Endothelial cell of umbilical vein (primary cell): Measurements from ENCODE around the gene ARMH3. TPM values are rescaled to one million over a fixed set of nuclear protein-coding genes. Genes with fewer than 3 reads are reported as not detected.

Experiments
- BruUV-seq: library from RNA; stranded (reverse); fragments of 400-500 nt; replicated peaks from 2 replicates; lab custom pipeline; 2021; lab: Mats Ljungman, UMichigan
- CTCF ChIA-PET: fragments of 300-600, 350-600 bp; sonication (Branson Sonifier 250); formaldehyde crosslinking; loops from one replicate; lab custom pipeline; 2021; ENCODE audit warnings: antibody characterized with exemption, inconsistent platforms; lab: Charles Lee
- POLR2A ChIA-PET: fragments of 300-600, 350-600 bp; sonication (Branson Sonifier 250); formaldehyde crosslinking; loops from one replicate; lab custom pipeline; 2021; ENCODE audit warnings: antibody characterized with exemption, inconsistent platforms; lab: Charles Lee
- DNase-seq: peaks from one replicate; pipeline ENCODE4 v3.0.0-alpha.2; 2011; ENCODE audit warnings: low read depth, low spot score
- FAIRE-seq: peaks from 2 replicates; lab custom pipeline; 2011; peaks lifted over from hg19 to GRCh38; lab: Jason Lieb, UNC
- H2AFZ ChIP-seq: 2 replicates; pipeline ENCODE4 v1.6.0; 2012; ENCODE audit warnings: low read depth, low read length, control low read depth, inconsistent platforms
- H3K27ac ChIP-seq: 2 replicates; pipeline ENCODE4 v1.5.1; 2011; ENCODE audit warnings: low read depth, mild to moderate bottlenecking, control low read depth, low read length, moderate library complexity; ENCODE audit not compliant: insufficient read depth
- H3K27me3 ChIP-seq, 2 experiments: 2 replicates each; pipeline versions ENCODE4 v1.6.0 to v1.6.1; 2011; ENCODE audit warnings: low read length in 2 of 2, mixed read lengths in 1 of 2; ENCODE audit not compliant: control insufficient read depth in 2 of 2, insufficient read depth in 2 of 2
- H3K36me3 ChIP-seq, 2 experiments: 2 replicates in 1 of 2; 3 replicates in 1 of 2; pipeline ENCODE4 v1.5.1; 2011; ENCODE audit warnings: low read length in 2 of 2, mild to moderate bottlenecking in 1 of 2, moderate library complexity in 1 of 2; ENCODE audit not compliant: control insufficient read depth in 2 of 2, insufficient read depth in 2 of 2; ENCODE audit errors: extremely low read depth in 1 of 2
- H3K4me1 ChIP-seq: 3 replicates; pipeline ENCODE4 v1.5.1; 2011; ENCODE audit warnings: mild to moderate bottlenecking, low read length; ENCODE audit not compliant: control insufficient read depth, insufficient read depth; ENCODE audit errors: extremely low read depth
- H3K4me2 ChIP-seq: 2 replicates; pipeline ENCODE4 v1.6.1; 2011; ENCODE audit warnings: low read length, control low read depth, mixed read lengths; ENCODE audit not compliant: insufficient read depth
- H3K4me3 ChIP-seq, 3 experiments: fragments of 200-600 bp in 1 of 3; sonication (generic), shearing (Covaris generic) in 1 of 3; replicated peaks in 1 of 3; 2 replicates each; pipeline ENCODE4 v1.5.1; 2011 to 2016; ENCODE audit warnings: control low read depth in 3 of 3, low read length in 3 of 3, mild to moderate bottlenecking in 2 of 3, inconsistent platforms in 1 of 3, low read depth in 1 of 3, moderate library complexity in 1 of 3; ENCODE audit not compliant: insufficient read depth in 1 of 3
- H3K79me2 ChIP-seq: 2 replicates; pipeline ENCODE4 v1.6.0; 2012; ENCODE audit warnings: low read length, inconsistent platforms; ENCODE audit not compliant: control insufficient read depth, insufficient read depth
- H3K9ac ChIP-seq: replicated peaks from 2 replicates; pipeline ENCODE3; 2011; ENCODE audit warnings: low read length, control low read depth; ENCODE audit not compliant: insufficient read depth; ENCODE audit errors: extremely low read depth
- H3K9me1 ChIP-seq: replicated peaks from 3 replicates; pipeline ENCODE4 v1.6.0; 2011; ENCODE audit warnings: mild to moderate bottlenecking, low read length; ENCODE audit not compliant: control insufficient read depth, insufficient read depth; ENCODE audit errors: extremely low read depth
- H3K9me3 ChIP-seq: replicated peaks from 2 replicates; pipeline ENCODE4 v1.5.1; 2012; ENCODE audit warnings: low read length, inconsistent platforms; ENCODE audit not compliant: control insufficient read depth, insufficient read depth
- H4K20me1 ChIP-seq: replicated peaks from 2 replicates; pipeline ENCODE3; 2011; ENCODE audit warnings: mild to moderate bottlenecking, low read length; ENCODE audit not compliant: control insufficient read depth, insufficient read depth; ENCODE audit errors: extremely low read depth
- EZH2 ChIP-seq: IDR thresholded peaks from 2 replicates; pipeline ENCODE4 v1.6.1; 2012; ENCODE audit warnings: borderline replicate concordance, low read depth, mild to moderate bottlenecking, moderate library complexity, low read length, inconsistent platforms; ENCODE audit not compliant: severe bottlenecking
- FOS ChIP-seq: IDR thresholded peaks from 2 replicates; pipeline ENCODE4 v1.6.1; 2011; ENCODE audit warnings: mild to moderate bottlenecking, low read length, moderate library complexity, borderline replicate concordance; ENCODE audit not compliant: insufficient read depth
- GATA2 ChIP-seq: IDR thresholded peaks from 2 replicates; pipeline ENCODE4 v1.7.0; 2011; ENCODE audit warnings: low read depth, mild to moderate bottlenecking, moderate library complexity, mixed read lengths, low read length; ENCODE audit not compliant: insufficient read length, insufficient read depth
- JUN ChIP-seq: IDR thresholded peaks from 2 replicates; pipeline ENCODE4 v1.6.1; 2011; ENCODE audit warnings: borderline replicate concordance, low read depth; ENCODE audit not compliant: insufficient read length, insufficient read depth
- MYC ChIP-seq: IDR thresholded peaks from one replicate; pipeline ENCODE4 v1.6.1; 2011; ENCODE audit warnings: mild to moderate bottlenecking, low read depth, low read length
- POLR2A ChIP-seq: IDR thresholded peaks from 2 replicates; pipeline ENCODE4 v1.6.1; 2012; ENCODE audit warnings: low read depth, mild to moderate bottlenecking, control low read depth, low read length
- POLR2AphosphoS5 ChIP-seq: IDR thresholded peaks from 2 replicates; pipeline ENCODE4 v1.6.1; 2012; ENCODE audit warnings: low read depth, mild to moderate bottlenecking, control low read depth, low read length, moderate library complexity; ENCODE audit not compliant: insufficient read depth
- dilution Hi-C: fragments of 300-500 bp; cut with MboI; formaldehyde crosslinking; loops from one replicate; pipeline ENCODE4 v1.15.0; 2019; ENCODE audit warnings: low sequenced_read_pairs; ENCODE audit not compliant: extremely low pct_ligation_motif_present
- intact Hi-C: fragments of 100-400 bp; cut with micrococcal nuclease; formaldehyde crosslinking; loops from one replicate; pipeline ENCODE4 v1.10.0; 2022
- polyA plus RNA-seq, 4 experiments: library from polyadenylated mRNA; depleted of rRNA in 3 of 4; stranded (reverse) in 3 of 4; unstranded in 1 of 4; fragments of >200 nt; gene quantifications; 2 replicates each; pipeline versions ENCODE4 v1.2.1 to v1.2.3, GENCODE V29; 2011 to 2012; ENCODE audit warnings: missing spikeins in 1 of 4
- total RNA-seq: library from RNA; stranded (reverse); gene quantifications from 2 replicates; pipeline ENCODE4 v1.2.3, GENCODE V29; 2021
- TF ChIP-seq, protein P1 (sequence below): IDR thresholded peaks from 2 replicates; pipeline ENCODE4 v1.6.1; 2011; ENCODE audit not compliant: insufficient read depth, insufficient read length
- TF ChIP-seq, protein P2 (sequence below), 2 donors: IDR thresholded peaks; 1 replicate in 1 of 2; 2 replicates in 1 of 2; pipeline ENCODE4 v1.5.1; 2011; ENCODE audit warnings: low read length in 2 of 2, mild to moderate bottlenecking in 2 of 2, moderate library complexity in 2 of 2, control low read depth in 1 of 2, inconsistent platforms in 1 of 2, low read depth in 1 of 2; ENCODE audit not compliant: insufficient read depth in 1 of 2; ENCODE audit errors: extremely low read depth in 1 of 2

ARMH3 gene
- total and polyA plus RNA-seq, 2 donors (not counting 3 experiments of a cell fraction or from before 2014, with no cell fraction given): 13.1 to 17.6 TPM

DNA sequence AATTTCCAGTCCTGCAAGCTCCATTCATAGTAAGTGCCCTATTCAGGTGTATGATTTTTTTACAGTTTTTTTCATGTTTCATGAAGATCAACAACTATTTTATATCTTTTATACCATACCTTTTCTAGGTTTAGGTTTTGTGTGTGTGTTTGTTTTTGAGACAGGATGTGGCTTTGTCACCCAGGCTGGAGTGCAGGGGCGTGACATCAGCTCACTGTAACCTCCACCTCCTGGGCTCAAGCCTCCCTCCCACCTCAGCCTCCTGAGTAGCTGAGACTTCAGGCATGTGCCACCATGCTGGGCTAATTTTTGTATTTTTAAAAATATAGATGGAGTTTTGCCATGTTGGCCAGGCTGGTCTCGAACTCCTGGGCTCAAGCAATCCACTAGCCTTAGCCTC, 35.0 kb downstream of the ARMH3 start:
- H2AFZ ChIP-seq: no peak overlapping the region
- H3K9ac ChIP-seq: no peak overlapping the region
- intact Hi-C loops (no loop called here), dilution Hi-C loops (no loop called here)
- no peaks in the 10 kb centered on the region for H4K20me1 ChIP-seq
- DNase-seq (no peak), FAIRE-seq (no peak)
- no peaks in the 10 kb centered on the region for H3K27me3 ChIP-seq
- peaks cover 0 to 3% of the 10 kb centered on the region in 2 experiments for H3K36me3 ChIP-seq
- peaks cover 11% of the 10 kb centered on the region for H3K4me1 ChIP-seq
- H3K9me1 ChIP-seq: no peaks in the 10 kb centered on the region
- no peak overlapping the region for H3K27ac ChIP-seq
- no peaks in the 10 kb centered on the region for H3K79me2 ChIP-seq
- CTCF ChIA-PET: interaction anchor here (1.9 to 2.9 kb wide), 2 partner anchors 11 to 52 kb away, joined by 5 to 28 read pairs; no protein-coding TSS in a partner anchor
- POLR2A ChIA-PET: no interaction called here
- no TSS peak for BruUV-seq
- H3K4me2 ChIP-seq: no peak overlapping the region
- TF ChIP-seq, protein P1, sequence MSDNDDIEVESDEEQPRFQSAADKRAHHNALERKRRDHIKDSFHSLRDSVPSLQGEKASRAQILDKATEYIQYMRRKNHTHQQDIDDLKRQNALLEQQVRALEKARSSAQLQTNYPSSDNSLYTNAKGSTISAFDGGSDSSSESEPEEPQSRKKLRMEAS: no peak
- TF ChIP-seq, protein P2, sequence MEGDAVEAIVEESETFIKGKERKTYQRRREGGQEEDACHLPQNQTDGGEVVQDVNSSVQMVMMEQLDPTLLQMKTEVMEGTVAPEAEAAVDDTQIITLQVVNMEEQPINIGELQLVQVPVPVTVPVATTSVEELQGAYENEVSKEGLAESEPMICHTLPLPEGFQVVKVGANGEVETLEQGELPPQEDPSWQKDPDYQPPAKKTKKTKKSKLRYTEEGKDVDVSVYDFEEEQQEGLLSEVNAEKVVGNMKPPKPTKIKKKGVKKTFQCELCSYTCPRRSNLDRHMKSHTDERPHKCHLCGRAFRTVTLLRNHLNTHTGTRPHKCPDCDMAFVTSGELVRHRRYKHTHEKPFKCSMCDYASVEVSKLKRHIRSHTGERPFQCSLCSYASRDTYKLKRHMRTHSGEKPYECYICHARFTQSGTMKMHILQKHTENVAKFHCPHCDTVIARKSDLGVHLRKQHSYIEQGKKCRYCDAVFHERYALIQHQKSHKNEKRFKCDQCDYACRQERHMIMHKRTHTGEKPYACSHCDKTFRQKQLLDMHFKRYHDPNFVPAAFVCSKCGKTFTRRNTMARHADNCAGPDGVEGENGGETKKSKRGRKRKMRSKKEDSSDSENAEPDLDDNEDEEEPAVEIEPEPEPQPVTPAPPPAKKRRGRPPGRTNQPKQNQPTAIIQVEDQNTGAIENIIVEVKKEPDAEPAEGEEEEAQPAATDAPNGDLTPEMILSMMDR (IDR thresholded peaks at IDR 0.05; ENCODE audit: extremely low read depth in 1 of 2, insufficient read depth in 1 of 2, low read depth in 1 of 2, low read length in 2 of 2): no peak
- TF ChIP-seq MYC: no peak
- TF ChIP-seq FOS: no peak
- no peak for TF ChIP-seq POLR2A
- TF ChIP-seq POLR2AphosphoS5: no peak
- TF ChIP-seq EZH2: no peak
- no peak for TF ChIP-seq JUN
- no peak for TF ChIP-seq GATA2
- no peak overlapping the region for H3K4me3 ChIP-seq
- H3K9me3 ChIP-seq: no peaks in the 10 kb centered on the region
